T-cell (primary cell): ENCODE measurements around the gene SPOCK1. TPM values are rescaled to one million over a fixed set of nuclear protein-coding genes. Genes with fewer than 3 reads are reported as not detected.

Source experiments
- ATAC-seq, 4 experiments: fragments of 200-7000 bp in 3 of 4; fragments of 150-1000 bp in 1 of 4; cut with Tn5 transposase; replicated peaks in 1 of 4; 1 replicate in 3 of 4; 2 replicates in 1 of 4; pipeline ENCODE4 v1.10.0; 2021; ENCODE audit warnings: moderate library complexity in 3 of 4, mild to moderate bottlenecking in 2 of 4, moderate number of reproducible peaks in 1 of 4
- CTCF ChIA-PET, 2 donors: fragments of 300-600 bp; sonication (Branson Sonifier 250); formaldehyde crosslinking; loops; one replicate each; lab custom pipeline; 2022; ENCODE audit warnings: antibody characterized with exemption in 2 of 2; lab: Charles Lee
- POLR2A ChIA-PET, 2 donors: fragments of 300-600 bp; sonication (Branson Sonifier 250); formaldehyde crosslinking; loops; one replicate each; lab custom pipeline; 2022; ENCODE audit warnings: antibody characterized with exemption in 2 of 2; lab: Charles Lee
- DNase-seq, 35 experiments: peaks; one replicate each; pipeline versions ENCODE4 v3.0.0 to v3.0.0-alpha.2; 2013 to 2023
- H3K27ac ChIP-seq: one replicate; pipeline ENCODE4 v1.5.1; 2013; ENCODE audit warnings: low read length
- H3K27me3 ChIP-seq, 2 experiments: replicated peaks in 1 of 2; 1 replicate in 1 of 2; 2 replicates in 1 of 2; pipeline versions ENCODE4 v1.6.1 to v1.7.0; 2013; ENCODE audit warnings: low read length in 1 of 2, mixed read lengths in 1 of 2; ENCODE audit not compliant: control insufficient read depth in 2 of 2, insufficient read depth in 2 of 2; ENCODE audit errors: extremely low read depth in 1 of 2
- H3K36me3 ChIP-seq, 2 donors: 1 replicate in 1 of 2; 2 replicates in 1 of 2; pipeline versions ENCODE4 v1.6.1 to v1.7.0; 2013; ENCODE audit warnings: low read length in 1 of 2; ENCODE audit not compliant: control insufficient read depth in 2 of 2, insufficient read depth in 1 of 2; ENCODE audit errors: extremely low read depth in 1 of 2
- H3K4me1 ChIP-seq, 2 experiments: 1 replicate in 1 of 2; 2 replicates in 1 of 2; pipeline versions ENCODE4 v1.6.1 to v1.7.0; 2013; ENCODE audit warnings: low read length in 2 of 2, mixed read lengths in 1 of 2; ENCODE audit not compliant: insufficient read depth in 2 of 2, control insufficient read depth in 1 of 2; ENCODE audit errors: extremely low read depth in 1 of 2
- H3K4me3 ChIP-seq, 2 donors: 1 replicate in 1 of 2; 2 replicates in 1 of 2; pipeline versions ENCODE4 v1.5.1 to v1.7.0; 2013; ENCODE audit warnings: mild to moderate bottlenecking in 2 of 2, low read length in 1 of 2, moderate library complexity in 1 of 2; ENCODE audit not compliant: control insufficient read depth in 1 of 2; ENCODE audit errors: extremely low read depth in 1 of 2
- H3K9me3 ChIP-seq: 2 replicates; pipeline ENCODE4 v1.7.0; 2013
- H3K27ac Mint-ChIP-seq, 2 donors: one replicate each; pipeline ENCODE4 v1.8.0; 2020 to 2021; ENCODE audit warnings: mild to moderate bottlenecking in 2 of 2, mixed read lengths in 2 of 2
- H3K27me3 Mint-ChIP-seq, 2 donors: one replicate each; pipeline ENCODE4 v1.8.0; 2021 to 2022; ENCODE audit warnings: mixed read lengths in 2 of 2
- H3K36me3 Mint-ChIP-seq: one replicate; pipeline ENCODE4 v1.8.0; 2021; ENCODE audit warnings: mixed read lengths
- H3K4me1 Mint-ChIP-seq, 3 donors: one replicate each; pipeline ENCODE4 v1.8.0; 2020 to 2022; ENCODE audit warnings: mixed read lengths in 3 of 3, mild to moderate bottlenecking in 1 of 3
- H3K4me3 Mint-ChIP-seq, 3 donors: one replicate each; pipeline ENCODE4 v1.8.0; 2020 to 2022; ENCODE audit warnings: mild to moderate bottlenecking in 3 of 3, mixed read lengths in 3 of 3, moderate library complexity in 3 of 3
- H3K9me3 Mint-ChIP-seq, 3 donors: one replicate each; pipeline ENCODE4 v1.8.0; 2020 to 2022; ENCODE audit warnings: mixed read lengths in 3 of 3
- WGBS: methylation state at CpG from one replicate; pipeline ENCODE4 v1.1.5; 2013; ENCODE audit warnings: missing lambda C conversion rate; ENCODE audit not compliant: insufficient coverage; 5-methylcytosine and 5-hydroxymethylcytosine counted together
- total RNA-seq, 35 experiments: library from RNA in 6 of 35; stranded (reverse) in 6 of 35; fragments of 120-200 nt in 1 of 35; gene quantifications; one replicate each; pipeline versions ENCODE4 v1.2.1 to v1.2.4 and lab custom pipeline; 2013 to 2026

Gene SPOCK1
- total RNA-seq, 5 donors from 2014 or later (not counting 1 experiment from before 2014, with no cell fraction given): 0.57 TPM; not detected in 4

- Histone ChIP-seq H3K9me3 (no peaks in the 10 kb centered on the region), H3K4me3 (no peak overlapping the region), H3K27me3 (peaks cover 0 to 2% of the 10 kb centered on the region in 2 experiments), H3K4me1 (no peaks in the 10 kb centered on the region), H3K36me3 (no peaks in the 10 kb centered on the region), H3K27ac (no peak overlapping the region)
- WGBS: 79% methylated on average over 2 of the region's 2 CpGs
- Mint-ChIP-seq H3K27me3 (peaks cover 4 to 14% of the 10 kb centered on the region in 2 donors), H3K27ac (no peak overlapping the region), H3K36me3 (no peaks in the 10 kb centered on the region), H3K9me3 (peaks cover 3 to 5% (median 5%) of the 10 kb centered on the region in 3 donors), H3K4me3 (no peak overlapping the region), H3K4me1 (no peaks in the 10 kb centered on the region)
- ChIA-PET CTCF (no interaction called here), POLR2A (no interaction called here)
- ATAC-seq: no peak
- DNase-seq: no peak
These were observed 65.6 kb downstream of the SPOCK1 start for GRCh38 chr5:137433539-137433938.

GRCh38 chr5:137432376-137432775, 66.8 kb downstream of the SPOCK1 start:
- Histone ChIP-seq H3K36me3 (no peaks in the 10 kb centered on the region), H3K27ac (no peak overlapping the region), H3K4me1 (no peaks in the 10 kb centered on the region), H3K4me3 (no peak overlapping the region), H3K9me3 (no peaks in the 10 kb centered on the region), H3K27me3 (peaks cover 0 to 2% of the 10 kb centered on the region in 2 experiments)
- no peak overlapping the region for H3K4me3 Mint-ChIP-seq
- no peaks in the 10 kb centered on the region for H3K36me3 Mint-ChIP-seq
- ChIA-PET POLR2A (no interaction called here), CTCF (no interaction called here)
- peaks cover 4 to 8% of the 10 kb centered on the region in 2 donors for H3K27me3 Mint-ChIP-seq
- DNase-seq (no peak), ATAC-seq (no peak)
- no peaks in the 10 kb centered on the region for H3K4me1 Mint-ChIP-seq
- H3K27ac Mint-ChIP-seq: no peak overlapping the region
- WGBS: no CpG with 5 or more reads among the region's 2 CpGs
- peaks cover 3 to 5% (median 5%) of the 10 kb centered on the region in 3 donors for H3K9me3 Mint-ChIP-seq

- POLR2A ChIA-PET: no interaction called here
- WGBS: no CpG with 5 or more reads among the region's 2 CpGs
These were observed 68.1 kb downstream of the SPOCK1 start for GRCh38 chr5:137431051-137431450.

GRCh38 chr5:137415231-137415681, 83.9 kb downstream of the SPOCK1 start:
- ATAC-seq (no peak), DNase-seq (no peak)
- H3K9me3 Mint-ChIP-seq: peaks cover 7 to 12% (median 8%) of the 10 kb centered on the region in 3 donors
- no peak overlapping the region for H3K4me3 ChIP-seq
- ChIA-PET CTCF (interaction anchor here in 1 of 2 donors (0.6 kb wide), 1 partner anchor 1817 kb away, joined by 3 read pairs; no protein-coding TSS in a partner anchor), POLR2A (no interaction called here)
- H3K27ac ChIP-seq: no peak overlapping the region
- peaks cover 2 to 7% of the 10 kb centered on the region in 2 donors for H3K27me3 Mint-ChIP-seq
- WGBS: no CpG with 5 or more reads among the region's 2 CpGs
- no peaks in the 10 kb centered on the region for H3K9me3 ChIP-seq
- H3K27me3 ChIP-seq: no peaks in the 10 kb centered on the region
- H3K4me3 Mint-ChIP-seq: no peak overlapping the region
- H3K36me3 ChIP-seq: no peaks in the 10 kb centered on the region
- H3K27ac Mint-ChIP-seq: no peak overlapping the region
- no peaks in the 10 kb centered on the region for H3K4me1 ChIP-seq
- no peaks in the 10 kb centered on the region for H3K4me1 Mint-ChIP-seq
- H3K36me3 Mint-ChIP-seq: no peaks in the 10 kb centered on the region

More at GRCh38 chr5:137431051-137431450, 68.1 kb downstream of the SPOCK1 start:
- H3K9me3 ChIP-seq: no peaks in the 10 kb centered on the region
- no peak for ATAC-seq
- Mint-ChIP-seq H3K4me3 (no peak overlapping the region), H3K9me3 (peaks cover 3 to 5% (median 5%) of the 10 kb centered on the region in 3 donors), H3K36me3 (no peaks in the 10 kb centered on the region), H3K27me3 (peaks cover 4 to 8% of the 10 kb centered on the region in 2 donors), H3K27ac (no peak overlapping the region), H3K4me1 (no peaks in the 10 kb centered on the region)
- H3K4me1 ChIP-seq: no peaks in the 10 kb centered on the region
- H3K27ac ChIP-seq: no peak overlapping the region
- no peak for DNase-seq
- H3K27me3 ChIP-seq: peaks cover 0 to 5% of the 10 kb centered on the region in 2 experiments
- CTCF ChIA-PET: no interaction called here
- H3K4me3 ChIP-seq: no peak overlapping the region
- no peaks in the 10 kb centered on the region for H3K36me3 ChIP-seq

GRCh38 chr5:137414112-137414755, 84.9 kb downstream of the SPOCK1 start:
- Mint-ChIP-seq H3K4me1 (no peaks in the 10 kb centered on the region), H3K4me3 (no peak overlapping the region), H3K36me3 (no peaks in the 10 kb centered on the region), H3K27me3 (peaks cover 2 to 14% of the 10 kb centered on the region in 2 donors), H3K9me3 (peaks cover 7 to 12% (median 8%) of the 10 kb centered on the region in 3 donors), H3K27ac (no peak overlapping the region)
- WGBS: no CpG with 5 or more reads among the region's 1 CpG
- H3K4me3 ChIP-seq: no peak overlapping the region
- no peaks in the 10 kb centered on the region for H3K9me3 ChIP-seq
- no peaks in the 10 kb centered on the region for H3K36me3 ChIP-seq
- DNase-seq (no peak), ATAC-seq (no peak)
- H3K4me1 ChIP-seq: no peaks in the 10 kb centered on the region
- ChIA-PET POLR2A (no interaction called here), CTCF (no interaction called here)
- no peak overlapping the region for H3K27ac ChIP-seq
- no peaks in the 10 kb centered on the region for H3K27me3 ChIP-seq

GRCh38 chr5:137412136-137412535, 87.0 kb downstream of the SPOCK1 start:
- Mint-ChIP-seq H3K27ac (no peak overlapping the region), H3K9me3 (peaks cover 7 to 12% (median 8%) of the 10 kb centered on the region in 3 donors), H3K4me3 (no peak overlapping the region), H3K4me1 (no peaks in the 10 kb centered on the region), H3K27me3 (peaks cover 2 to 17% of the 10 kb centered on the region in 2 donors), H3K36me3 (no peaks in the 10 kb centered on the region)
- no peaks in the 10 kb centered on the region for H3K27me3 ChIP-seq
- ChIA-PET CTCF (no interaction called here), POLR2A (interaction anchor here in 1 of 2 donors (0.5 kb wide), 1 partner anchor 14 kb away, joined by 8 read pairs; no protein-coding TSS in a partner anchor)
- H3K4me1 ChIP-seq: no peaks in the 10 kb centered on the region
- 100% methylated on average over 1 of the region's 1 CpG for WGBS
- DNase-seq (no peak), ATAC-seq (no peak)
- no peak overlapping the region for H3K4me3 ChIP-seq
- H3K27ac ChIP-seq: no peak overlapping the region
- H3K9me3 ChIP-seq: no peaks in the 10 kb centered on the region
- no peaks in the 10 kb centered on the region for H3K36me3 ChIP-seq
